BE2C (cell line): ENCODE results near the gene NCLN.

Source experiments
- DNase-seq: peaks from one replicate; pipeline ENCODE4 v3.0.0-alpha.2; 2020
- H3K27me3 ChIP-seq: fragments of 250-450 bp; sonication (Bioruptor Pico); 2 replicates; pipeline ENCODE4 v1.5.1; 2020; ENCODE audit warnings: mild to moderate bottlenecking
- H3K36me3 ChIP-seq: fragments of 250-450 bp; sonication (Bioruptor Pico); 2 replicates; pipeline ENCODE4 v1.5.1; 2020; ENCODE audit warnings: mild to moderate bottlenecking
- H3K4me1 ChIP-seq: fragments of 250-450 bp; sonication (Bioruptor Pico); 2 replicates; pipeline ENCODE4 v1.5.1; 2020
- H3K4me3 ChIP-seq: 2 replicates; pipeline ENCODE4 v1.5.1; 2011; ENCODE audit warnings: low read depth, low read length
- H3K9me3 ChIP-seq: fragments of 250-450 bp; sonication (Bioruptor Pico); 2 replicates; pipeline ENCODE4 v1.5.1; 2020
- CTCF ChIP-seq: IDR thresholded peaks from 2 replicates; pipeline ENCODE4 v1.5.1; 2012; ENCODE audit warnings: mild to moderate bottlenecking, low read depth, low read length

NCLN gene

GRCh38 chr19:3161453-3161852 lies 24.3 kb upstream of the NCLN start:
- DNase-seq: no peak
- no peak for TF ChIP-seq CTCF
- H3K9me3 ChIP-seq: no peaks in the 10 kb centered on the region
- no peaks in the 10 kb centered on the region for H3K4me1 ChIP-seq
- no peaks in the 10 kb centered on the region for H3K27me3 ChIP-seq
- H3K4me3 ChIP-seq: no peak overlapping the region
- no peaks in the 10 kb centered on the region for H3K36me3 ChIP-seq

GRCh38 chr19:3162418-3163229 lies 23.1 kb upstream of the NCLN start:
- Histone ChIP-seq H3K27me3 (no peaks in the 10 kb centered on the region), H3K9me3 (no peaks in the 10 kb centered on the region), H3K4me3 (no peak overlapping the region), H3K4me1 (no peaks in the 10 kb centered on the region), H3K36me3 (no peaks in the 10 kb centered on the region)
- peak; percentile 58 for DNase-seq
- TF ChIP-seq CTCF: no peak

- Histone ChIP-seq H3K36me3 (no peaks in the 10 kb centered on the region), H3K4me3 (no peak overlapping the region), H3K9me3 (no peaks in the 10 kb centered on the region), H3K27me3 (no peaks in the 10 kb centered on the region), H3K4me1 (no peaks in the 10 kb centered on the region)
- peak; percentile 96 for TF ChIP-seq CTCF
- peak; percentile 79 for DNase-seq
These were observed 22.4 kb upstream of the NCLN start for GRCh38 chr19:3163230-3163886.

- no peak for DNase-seq
- H3K27me3 ChIP-seq: no peaks in the 10 kb centered on the region
- H3K9me3 ChIP-seq: no peaks in the 10 kb centered on the region
- no peaks in the 10 kb centered on the region for H3K4me1 ChIP-seq
- TF ChIP-seq CTCF: no peak
- H3K4me3 ChIP-seq: no peak overlapping the region
- no peaks in the 10 kb centered on the region for H3K36me3 ChIP-seq
These were observed 21.8 kb upstream of the NCLN start for GRCh38 chr19:3163943-3164342.

GRCh38 chr19:3167533-3168272 lies 18.0 kb upstream of the NCLN start:
- H3K36me3 ChIP-seq: no peaks in the 10 kb centered on the region
- H3K4me1 ChIP-seq: no peaks in the 10 kb centered on the region
- H3K27me3 ChIP-seq: no peaks in the 10 kb centered on the region
- TF ChIP-seq CTCF: no peak
- DNase-seq: no peak
- H3K4me3 ChIP-seq: no peak overlapping the region
- no peaks in the 10 kb centered on the region for H3K9me3 ChIP-seq
